ENCODE measurements around the gene SGMS1. TPM values are rescaled to one million over a fixed set of nuclear protein-coding genes. Genes with fewer than 3 reads are reported as not detected.

The SGMS1 gene
- total RNA-seq, 1 donor from 2014 or later = 9.2 TPM

GRCh38 chr10:50304660-50305059 lies 319.1 kb downstream of the SGMS1 start:
- no peaks in the 10 kb centered on the region for H3K4me1 ChIP-seq
- peaks cover 2% of the 10 kb centered on the region for H3K36me3 Mint-ChIP-seq
- H3K27ac Mint-ChIP-seq = no peak overlapping the region
- H3K27ac ChIP-seq = no peak overlapping the region
- no peak overlapping the region for H3K9ac ChIP-seq
- no peaks in the 10 kb centered on the region for H4K20me1 ChIP-seq (ENCODE audit: low read depth)
- H3K9me3 Mint-ChIP-seq = no peaks in the 10 kb centered on the region
- H3K4me1 Mint-ChIP-seq = no peaks in the 10 kb centered on the region
- H3K27me3 ChIP-seq = no peaks in the 10 kb centered on the region
- H3K79me2 ChIP-seq (ENCODE audit: low read depth) = no peaks in the 10 kb centered on the region
- no peak overlapping the region for H3K4me3 ChIP-seq
- H2AFZ ChIP-seq (replicated peaks) = no peak overlapping the region
- DNase-seq (ENCODE audit: low spot score) = no peak
- TF ChIP-seq EZH2phosphoT487 (IDR thresholded peaks at IDR 0.05) (no peak), EZH2 (IDR thresholded peaks at IDR 0.05) (no peak), CTCF (IDR thresholded peaks at IDR 0.05) (no peak)
- H3K27me3 Mint-ChIP-seq (ENCODE audit: insufficient read depth, low read depth) = no peaks in the 10 kb centered on the region
- H3K4me2 ChIP-seq = no peak overlapping the region
- no peaks in the 10 kb centered on the region for H3F3A ChIP-seq (ENCODE audit: low read depth)
- H3K36me3 ChIP-seq = no peaks in the 10 kb centered on the region
- no peak overlapping the region for H3K4me3 Mint-ChIP-seq
- no peaks in the 10 kb centered on the region for H3K9me3 ChIP-seq (ENCODE audit: low read depth)

DNA sequence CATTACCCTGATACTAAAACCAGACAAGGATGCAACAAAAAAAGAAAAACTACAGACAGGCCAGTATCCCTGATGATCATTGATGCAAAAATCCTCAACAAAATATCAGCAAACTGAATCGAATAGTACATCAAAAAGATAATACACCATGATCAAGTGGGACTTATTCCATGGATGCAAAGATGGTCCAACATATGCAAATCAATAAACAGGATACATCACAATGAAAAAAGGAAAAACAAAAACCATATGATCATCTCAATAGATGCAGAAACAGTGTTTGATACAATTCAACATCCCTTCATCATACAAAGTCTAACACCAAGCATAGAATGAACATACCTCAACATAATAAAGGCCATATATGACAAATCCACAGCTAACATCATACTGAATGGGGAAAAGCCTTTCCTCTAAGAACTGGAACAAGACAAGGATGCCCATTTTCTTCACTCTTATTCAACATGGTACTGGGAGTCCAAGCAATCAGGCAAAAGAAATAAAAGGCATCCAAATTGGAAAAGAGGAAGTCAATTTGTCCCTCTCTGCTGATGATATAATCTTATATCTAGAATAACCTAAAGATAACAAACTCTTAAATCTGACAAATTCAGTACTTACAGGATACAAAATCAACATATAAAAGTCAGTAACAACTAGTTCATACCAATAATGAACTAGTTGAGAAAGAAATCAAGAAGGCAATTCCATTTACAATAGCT lies 323.6 kb downstream of the SGMS1 start:
- H3K4me1 ChIP-seq = no peaks in the 10 kb centered on the region
- H3K79me2 ChIP-seq (ENCODE audit: low read depth) = no peaks in the 10 kb centered on the region
- TF ChIP-seq EZH2 (IDR thresholded peaks at IDR 0.05) (no peak), CTCF (IDR thresholded peaks at IDR 0.05) (no peak), EZH2phosphoT487 (IDR thresholded peaks at IDR 0.05) (no peak)
- H3K4me3 Mint-ChIP-seq = no peak overlapping the region
- no peak overlapping the region for H3K9ac ChIP-seq
- no peak overlapping the region for H3K4me2 ChIP-seq
- no peaks in the 10 kb centered on the region for H3K27me3 ChIP-seq
- no peak overlapping the region for H3K4me3 ChIP-seq
- peaks cover 8% of the 10 kb centered on the region for H3K9me3 Mint-ChIP-seq
- H3K4me1 Mint-ChIP-seq = peaks cover 4% of the 10 kb centered on the region
- no peaks in the 10 kb centered on the region for H3F3A ChIP-seq (ENCODE audit: low read depth)
- DNase-seq (ENCODE audit: low spot score) = no peak
- H3K36me3 ChIP-seq = no peaks in the 10 kb centered on the region
- no peaks in the 10 kb centered on the region for H3K36me3 Mint-ChIP-seq
- H3K27ac ChIP-seq = no peak overlapping the region
- H3K27me3 Mint-ChIP-seq (ENCODE audit: insufficient read depth, low read depth) = peaks cover under 1% of the 10 kb centered on the region
- H2AFZ ChIP-seq (replicated peaks) = no peak overlapping the region
- H4K20me1 ChIP-seq (ENCODE audit: low read depth) = no peaks in the 10 kb centered on the region
- H3K9me3 ChIP-seq (ENCODE audit: low read depth) = no peaks in the 10 kb centered on the region
- no peak overlapping the region for H3K27ac Mint-ChIP-seq

- no peaks in the 10 kb centered on the region for H3F3A ChIP-seq (ENCODE audit: low read depth)
- H3K9ac ChIP-seq = no peak overlapping the region
- no peak for TF ChIP-seq EZH2phosphoT487 (IDR thresholded peaks at IDR 0.05)
- H3K36me3 ChIP-seq = no peaks in the 10 kb centered on the region
- no peak overlapping the region for H2AFZ ChIP-seq (replicated peaks)
- Mint-ChIP-seq H3K9me3 (peaks cover 8% of the 10 kb centered on the region), H3K27me3 (ENCODE audit: insufficient read depth, low read depth) (peaks cover 4% of the 10 kb centered on the region), H3K4me1 (peaks cover 4% of the 10 kb centered on the region), H3K36me3 (no peaks in the 10 kb centered on the region), H3K27ac (no peak overlapping the region), H3K4me3 (no peak overlapping the region)
- no peaks in the 10 kb centered on the region for H4K20me1 ChIP-seq (ENCODE audit: low read depth)
- no peaks in the 10 kb centered on the region for H3K79me2 ChIP-seq (ENCODE audit: low read depth)
- no peaks in the 10 kb centered on the region for H3K27me3 ChIP-seq
- H3K4me2 ChIP-seq = no peak overlapping the region
- H3K9me3 ChIP-seq (ENCODE audit: low read depth) = no peaks in the 10 kb centered on the region
- H3K4me1 ChIP-seq = no peaks in the 10 kb centered on the region
- no peak overlapping the region for H3K4me3 ChIP-seq
- no peak for DNase-seq (ENCODE audit: low spot score)
- no peak overlapping the region for H3K27ac ChIP-seq
Observed at GRCh38 chr10:50295367-50295766, 328.4 kb downstream of the SGMS1 start.

GRCh38 chr10:50294582-50294981 lies 329.2 kb downstream of the SGMS1 start:
- peaks cover 8% of the 10 kb centered on the region for H3K9me3 Mint-ChIP-seq

More at GRCh38 chr10:50294582-50294981, 329.2 kb downstream of the SGMS1 start:
- no peak overlapping the region for H3K27ac ChIP-seq
- no peaks in the 10 kb centered on the region for H3K9me3 ChIP-seq (ENCODE audit: low read depth)
- Mint-ChIP-seq H3K4me3 (no peak overlapping the region), H3K4me1 (peaks cover 4% of the 10 kb centered on the region), H3K27ac (no peak overlapping the region), H3K27me3 (ENCODE audit: insufficient read depth, low read depth) (peaks cover 4% of the 10 kb centered on the region), H3K36me3 (no peaks in the 10 kb centered on the region)
- no peak for DNase-seq (ENCODE audit: low spot score)
- H3F3A ChIP-seq (ENCODE audit: low read depth) = no peaks in the 10 kb centered on the region
- H3K4me3 ChIP-seq = no peak overlapping the region
- H2AFZ ChIP-seq (replicated peaks) = no peak overlapping the region
- H3K4me1 ChIP-seq = no peaks in the 10 kb centered on the region
- H3K79me2 ChIP-seq (ENCODE audit: low read depth) = no peaks in the 10 kb centered on the region
- no peaks in the 10 kb centered on the region for H3K27me3 ChIP-seq
- H4K20me1 ChIP-seq (ENCODE audit: low read depth) = no peaks in the 10 kb centered on the region
- H3K9ac ChIP-seq = no peak overlapping the region
- H3K36me3 ChIP-seq = no peaks in the 10 kb centered on the region
- TF ChIP-seq CTCF (IDR thresholded peaks at IDR 0.05) (no peak), EZH2phosphoT487 (IDR thresholded peaks at IDR 0.05) (no peak), EZH2 (IDR thresholded peaks at IDR 0.05) (no peak)
- H3K4me2 ChIP-seq = no peak overlapping the region

Data from neural progenitor cell (in vitro differentiated cells).